ENCODE measurements around the gene TNFRSF11A.

DNA sequence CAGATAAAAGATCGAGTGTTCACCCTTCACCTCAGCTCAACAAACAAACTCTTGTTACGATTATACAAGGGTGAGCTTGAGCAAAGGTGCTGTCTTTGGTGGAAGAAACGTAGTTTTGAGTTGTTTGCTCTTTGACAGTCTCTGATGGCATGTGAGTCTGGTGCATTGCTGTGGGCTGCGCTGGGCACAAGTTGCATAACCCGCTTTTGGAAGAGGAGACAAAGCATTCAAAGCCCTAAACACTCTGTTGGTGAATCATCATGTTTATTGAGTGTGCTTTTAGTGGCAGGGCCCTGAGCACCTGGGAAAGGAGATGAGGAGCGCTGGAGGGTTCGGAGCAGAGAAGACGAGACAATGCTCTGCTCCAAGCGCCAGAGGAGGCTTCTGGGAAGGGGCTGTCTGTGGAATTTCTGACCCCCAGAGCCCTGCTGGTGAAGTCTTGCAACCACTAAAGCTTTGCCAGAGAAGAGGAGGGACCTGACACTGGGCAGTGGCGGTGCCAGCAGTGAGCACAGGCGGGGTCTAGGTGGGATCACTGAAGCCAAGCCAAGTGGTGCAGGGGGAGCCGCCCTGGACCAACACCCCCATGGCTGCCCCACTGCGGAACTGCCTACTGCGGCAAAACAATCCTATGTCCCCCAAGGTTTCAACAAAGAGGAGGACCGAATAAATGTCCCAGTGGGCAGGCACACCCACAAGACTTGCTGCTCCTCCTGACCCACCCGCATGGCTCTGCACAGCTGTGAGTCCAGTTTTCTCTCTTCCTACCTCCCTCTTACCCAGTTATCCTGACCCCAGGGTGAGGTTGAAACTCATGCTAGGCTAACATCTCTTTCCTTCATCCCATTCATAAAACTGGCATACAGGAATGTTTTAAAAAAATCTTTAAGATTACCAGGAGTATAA lies 64.0 kb downstream of the TNFRSF11A start:
- TF ChIP-seq, protein P1, sequence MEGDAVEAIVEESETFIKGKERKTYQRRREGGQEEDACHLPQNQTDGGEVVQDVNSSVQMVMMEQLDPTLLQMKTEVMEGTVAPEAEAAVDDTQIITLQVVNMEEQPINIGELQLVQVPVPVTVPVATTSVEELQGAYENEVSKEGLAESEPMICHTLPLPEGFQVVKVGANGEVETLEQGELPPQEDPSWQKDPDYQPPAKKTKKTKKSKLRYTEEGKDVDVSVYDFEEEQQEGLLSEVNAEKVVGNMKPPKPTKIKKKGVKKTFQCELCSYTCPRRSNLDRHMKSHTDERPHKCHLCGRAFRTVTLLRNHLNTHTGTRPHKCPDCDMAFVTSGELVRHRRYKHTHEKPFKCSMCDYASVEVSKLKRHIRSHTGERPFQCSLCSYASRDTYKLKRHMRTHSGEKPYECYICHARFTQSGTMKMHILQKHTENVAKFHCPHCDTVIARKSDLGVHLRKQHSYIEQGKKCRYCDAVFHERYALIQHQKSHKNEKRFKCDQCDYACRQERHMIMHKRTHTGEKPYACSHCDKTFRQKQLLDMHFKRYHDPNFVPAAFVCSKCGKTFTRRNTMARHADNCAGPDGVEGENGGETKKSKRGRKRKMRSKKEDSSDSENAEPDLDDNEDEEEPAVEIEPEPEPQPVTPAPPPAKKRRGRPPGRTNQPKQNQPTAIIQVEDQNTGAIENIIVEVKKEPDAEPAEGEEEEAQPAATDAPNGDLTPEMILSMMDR (IDR thresholded peaks at IDR 0.05; ENCODE audit: insufficient read depth, low read depth, low read length) = no peak
- no peak for TF ChIP-seq EZH2 (IDR thresholded peaks at IDR 0.05; ENCODE audit: insufficient read depth, low read length)

Measured in astrocyte (in vitro differentiated cells and primary cell).